ENCODE results near the gene SMYD3. TPM values are rescaled to one million over a fixed set of nuclear protein-coding genes. Genes with fewer than 3 reads are reported as not detected.
A peak's percentile ranks its signal among the peaks of the same experiment; 100 is the strongest.

SMYD3 gene
- total and polyA plus RNA-seq, 9 of the 15 experiments (the other 6 are each of a cell fraction or from before 2014, with no cell fraction given) = 128 to 440 (median 197) TPM

GRCh38 chr1:246491551-246492053, 15.5 kb downstream of the SMYD3 start:
- intact Hi-C loops (cut with micrococcal nuclease) = loop anchor here (2.0 to 5.0 kb wide), 3 partner anchors 209 to 1339 kb away; no protein-coding TSS in a partner anchor
- POLR2A ChIA-PET = no interaction called here
- no peak overlapping the region for H2AFZ ChIP-seq (ENCODE audit: low read depth, low read length)
- WGBS (ENCODE audit: insufficient coverage, low coverage, missing lambda C conversion rate) = 36% methylated on average over 7 of the region's 7 CpGs
- H3K27me3 ChIP-seq (ENCODE audit: control insufficient read depth in 2 of 2, insufficient read depth in 2 of 2, low read length in 2 of 2) = no peaks in the 10 kb centered on the region
- 0 out of 3 replicates have a peak, but pooled peaks cover 2% of the 10 kb centered on the region for H3K36me3 ChIP-seq (ENCODE audit: control insufficient read depth, insufficient read depth, low read length)
- H3K27ac ChIP-seq (ENCODE audit: extremely low read depth, low read depth, low read length) = no peak overlapping the region
- H3K9me1 ChIP-seq (ENCODE audit: control insufficient read depth, insufficient read depth, low read length) = no peaks in the 10 kb centered on the region
- H3K79me2 ChIP-seq (ENCODE audit: control insufficient read depth, insufficient read depth, low read length) = peaks cover 8% of the 10 kb centered on the region; the same call in 1 of the 3 replicates
- CTCF ChIA-PET (ENCODE audit: low intra/inter-chr PET ratio) = interaction anchor here (0.6 to 1.7 kb wide), 4 partner anchors 21 to 1339 kb away, joined by 3 to 8 read pairs (median 4); no protein-coding TSS in a partner anchor
- no peak overlapping the region for H3K4me2 ChIP-seq (ENCODE audit: insufficient read depth, low read length)
- H3K9ac ChIP-seq (ENCODE audit: insufficient read depth in 1 of 2, low read depth in 2 of 2, low read length in 2 of 2) = peak overlapping the region in 1 of 2 experiments; percentile 45; a peak in 1 of 4 replicates
- no TSS peak for BruUV-seq (replicated peaks)
- peaks cover 3 to 9% of the 10 kb centered on the region in 2 experiments; a peak in 2 of 5 replicates for H3K4me1 ChIP-seq (replicated peaks in 1 of 2; ENCODE audit: control insufficient read depth in 2 of 2, insufficient read depth in 2 of 2, low read length in 2 of 2)
- DNase-seq (ENCODE audit: extremely low read depth in 1 of 4, low spot score in 3 of 4) = no peak
- H3K9me3 ChIP-seq (replicated peaks; ENCODE audit: control insufficient read depth, insufficient read depth, low read depth, low read length) = no peaks in the 10 kb centered on the region
- TF ChIP-seq CC2D1A (IDR thresholded peaks at IDR 0.05) (no peak), KAT7 (CRISPR knock-in tag; IDR thresholded peaks at IDR 0.05; ENCODE audit: borderline replicate concordance) (no peak), NUFIP1 (IDR thresholded peaks at IDR 0.05; ENCODE audit: partially characterized antibody) (no peak), CBFA2T2 (conservative IDR thresholded peaks at IDR 0.05) (0 out of 2 replicates have a peak, but pooled peaks have one; percentile 8)
- peak; percentile 21; the same call in 1 of the 3 replicates for ATAC-seq
- H3K4me3 ChIP-seq = no peak overlapping the region
- FAIRE-seq = peak; percentile 35
- no peaks in the 10 kb centered on the region for H4K20me1 ChIP-seq (replicated peaks; ENCODE audit: control insufficient read depth, insufficient read depth, low read length)
- in situ Hi-C loops (cut with MboI) = no loop called here

GRCh38 chr1:246488674-246489073, 18.4 kb downstream of the SMYD3 start:
- Histone ChIP-seq H3K4me1 (replicated peaks in 1 of 2; ENCODE audit: control insufficient read depth in 2 of 2, insufficient read depth in 2 of 2, low read length in 2 of 2) (peaks cover 3 to 9% of the 10 kb centered on the region in 2 experiments; a peak in 2 of 5 replicates), H3K79me2 (ENCODE audit: control insufficient read depth, insufficient read depth, low read length) (peaks cover 8% of the 10 kb centered on the region; the same call in 1 of the 3 replicates), H3K36me3 (ENCODE audit: control insufficient read depth, insufficient read depth, low read length) (0 out of 3 replicates have a peak, but pooled peaks cover 2% of the 10 kb centered on the region), H3K27me3 (ENCODE audit: control insufficient read depth in 2 of 2, insufficient read depth in 2 of 2, low read length in 2 of 2) (no peaks in the 10 kb centered on the region), H3K4me3 (no peak overlapping the region), H2AFZ (ENCODE audit: low read depth, low read length) (no peak overlapping the region), H3K4me2 (ENCODE audit: insufficient read depth, low read length) (no peak overlapping the region), H3K9ac (ENCODE audit: insufficient read depth in 1 of 2, low read depth in 2 of 2, low read length in 2 of 2) (no peak overlapping the region), H3K9me1 (ENCODE audit: control insufficient read depth, insufficient read depth, low read length) (no peaks in the 10 kb centered on the region), H3K9me3 (replicated peaks; ENCODE audit: control insufficient read depth, insufficient read depth, low read depth, low read length) (no peaks in the 10 kb centered on the region), H3K27ac (ENCODE audit: extremely low read depth, low read depth, low read length) (no peak overlapping the region), H4K20me1 (replicated peaks; ENCODE audit: control insufficient read depth, insufficient read depth, low read length) (no peaks in the 10 kb centered on the region)
- POLR2A ChIA-PET = interaction anchor here (0.7 to 1.9 kb wide), 2 partner anchors 16 to 835 kb away, joined by 4 to 7 read pairs; no protein-coding TSS in a partner anchor
- TF ChIP-seq GABPB1 (CRISPR knock-in tag; IDR thresholded peaks at IDR 0.05) = no peak
- TF ChIP-seq BCOR (IDR thresholded peaks at IDR 0.05) = no peak
- no peak for TF ChIP-seq ZNF444 (CRISPR knock-in tag; IDR thresholded peaks at IDR 0.05)
- no peak for TF ChIP-seq ZNF165 (CRISPR knock-in tag; IDR thresholded peaks at IDR 0.05; ENCODE audit: borderline replicate concordance)
- no peak for TF ChIP-seq ZNF354B (CRISPR knock-in tag; IDR thresholded peaks at IDR 0.05)
- 75% methylated on average over 6 of the region's 6 CpGs for WGBS (ENCODE audit: insufficient coverage, low coverage, missing lambda C conversion rate)
- intact Hi-C loops (cut with micrococcal nuclease) (no loop called here), in situ Hi-C loops (cut with MboI) (loop anchor here (10.0 kb wide), 1 partner anchor 1334 kb away; the partner anchor contains the start of gene KIF26B)
- BruUV-seq (replicated peaks) = no TSS peak
- CTCF ChIA-PET (ENCODE audit: low intra/inter-chr PET ratio) = interaction anchor here (2.0 kb wide), 1 partner anchor 476 kb away, joined by 6 read pairs; no protein-coding TSS in a partner anchor
- FAIRE-seq = no peak
- DNase-seq (ENCODE audit: extremely low read depth in 1 of 4, low spot score in 3 of 4) = no peak
- no peak for ATAC-seq

Data from K562 (cell line).